Calu3 (cell line): Measurements from ENCODE around the gene NEK6. TPM values are rescaled to one million over a fixed set of nuclear protein-coding genes. Genes with fewer than 3 reads are reported as not detected.

Source experiments
- BruUV-seq: library from RNA; stranded (reverse); fragments of 400-500 nt; replicated peaks from 2 replicates; lab custom pipeline; 2021; lab: Mats Ljungman, UMichigan
- CTCF ChIA-PET: fragments of 300-600 bp; sonication (Branson Sonifier 250); formaldehyde crosslinking; loops from one replicate; lab custom pipeline; 2022; ENCODE audit warnings: antibody characterized with exemption; lab: Charles Lee
- DNase-seq: peaks from one replicate; pipeline ENCODE4 v3.0.0; 2022
- H3K27ac Mint-ChIP-seq: one replicate; pipeline ENCODE4 v1.8.0; 2022; ENCODE audit warnings: mixed read lengths; ENCODE audit not compliant: unreplicated experiment
- H3K27me3 Mint-ChIP-seq: one replicate; pipeline ENCODE4 v1.8.0; 2022; ENCODE audit warnings: mixed read lengths; ENCODE audit not compliant: unreplicated experiment
- H3K36me3 Mint-ChIP-seq: one replicate; pipeline ENCODE4 v1.8.0; 2022; ENCODE audit warnings: mild to moderate bottlenecking, moderate library complexity, mixed read lengths; ENCODE audit not compliant: insufficient read depth, unreplicated experiment
- H3K4me1 Mint-ChIP-seq: one replicate; pipeline ENCODE4 v1.8.0; 2022; ENCODE audit warnings: mild to moderate bottlenecking, low read depth, mixed read lengths; ENCODE audit not compliant: unreplicated experiment
- H3K4me3 Mint-ChIP-seq: one replicate; pipeline ENCODE4 v1.8.0; 2022; ENCODE audit warnings: mild to moderate bottlenecking, low read depth, moderate library complexity, mixed read lengths; ENCODE audit not compliant: unreplicated experiment
- H3K9me3 Mint-ChIP-seq: one replicate; pipeline ENCODE4 v1.8.0; 2022; ENCODE audit warnings: low read depth, mixed read lengths; ENCODE audit not compliant: unreplicated experiment
- intact Hi-C: fragments of 100-400 bp; cut with micrococcal nuclease; formaldehyde crosslinking; loops from one replicate; pipeline ENCODE4 v1.10.0; 2022; ENCODE audit not compliant: unreplicated experiment
- total RNA-seq: library from RNA; stranded (reverse); gene quantifications from 2 replicates; pipeline ENCODE4 v1.2.3, GENCODE V29; 2022
- TF ChIP-seq, protein P1 (sequence below): fragments of 200-600 bp; IDR thresholded peaks from one replicate; pipeline ENCODE4 v1.8.0; 2022; ENCODE audit warnings: antibody characterized with exemption; ENCODE audit not compliant: unreplicated experiment

Gene NEK6
- total RNA-seq, 1 experiment from 2014 or later = 43.0 TPM

- H3K27me3 Mint-ChIP-seq = no peaks in the 10 kb centered on the region
- no peak overlapping the region for H3K4me3 Mint-ChIP-seq
- CTCF ChIA-PET = no interaction called here
- no TSS peak for BruUV-seq
- H3K9me3 Mint-ChIP-seq = no peaks in the 10 kb centered on the region
- TF ChIP-seq, protein P1, sequence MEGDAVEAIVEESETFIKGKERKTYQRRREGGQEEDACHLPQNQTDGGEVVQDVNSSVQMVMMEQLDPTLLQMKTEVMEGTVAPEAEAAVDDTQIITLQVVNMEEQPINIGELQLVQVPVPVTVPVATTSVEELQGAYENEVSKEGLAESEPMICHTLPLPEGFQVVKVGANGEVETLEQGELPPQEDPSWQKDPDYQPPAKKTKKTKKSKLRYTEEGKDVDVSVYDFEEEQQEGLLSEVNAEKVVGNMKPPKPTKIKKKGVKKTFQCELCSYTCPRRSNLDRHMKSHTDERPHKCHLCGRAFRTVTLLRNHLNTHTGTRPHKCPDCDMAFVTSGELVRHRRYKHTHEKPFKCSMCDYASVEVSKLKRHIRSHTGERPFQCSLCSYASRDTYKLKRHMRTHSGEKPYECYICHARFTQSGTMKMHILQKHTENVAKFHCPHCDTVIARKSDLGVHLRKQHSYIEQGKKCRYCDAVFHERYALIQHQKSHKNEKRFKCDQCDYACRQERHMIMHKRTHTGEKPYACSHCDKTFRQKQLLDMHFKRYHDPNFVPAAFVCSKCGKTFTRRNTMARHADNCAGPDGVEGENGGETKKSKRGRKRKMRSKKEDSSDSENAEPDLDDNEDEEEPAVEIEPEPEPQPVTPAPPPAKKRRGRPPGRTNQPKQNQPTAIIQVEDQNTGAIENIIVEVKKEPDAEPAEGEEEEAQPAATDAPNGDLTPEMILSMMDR = no peak
- DNase-seq = no peak
- intact Hi-C loops = no loop called here
- no peak overlapping the region for H3K27ac Mint-ChIP-seq
- H3K4me1 Mint-ChIP-seq = peaks cover 25% of the 10 kb centered on the region
- no peaks in the 10 kb centered on the region for H3K36me3 Mint-ChIP-seq
Observed at GRCh38 chr9:124210697-124211096, 47.1 kb upstream of the NEK6 start.

GRCh38 chr9:124212381-124213050 is 45.2 kb upstream of the NEK6 start:
- intact Hi-C loops = no loop called here
- Mint-ChIP-seq H3K27me3 (no peaks in the 10 kb centered on the region), H3K4me1 (peaks cover 12% of the 10 kb centered on the region), H3K27ac (no peak overlapping the region), H3K36me3 (no peaks in the 10 kb centered on the region), H3K9me3 (no peaks in the 10 kb centered on the region), H3K4me3 (no peak overlapping the region)
- TF ChIP-seq, protein P1 = no peak
- CTCF ChIA-PET = interaction anchor here (0.6 kb wide), 1 partner anchor 22 kb away, joined by 6 read pairs; no protein-coding TSS in a partner anchor
- DNase-seq = no peak
- BruUV-seq = no TSS peak

DNA sequence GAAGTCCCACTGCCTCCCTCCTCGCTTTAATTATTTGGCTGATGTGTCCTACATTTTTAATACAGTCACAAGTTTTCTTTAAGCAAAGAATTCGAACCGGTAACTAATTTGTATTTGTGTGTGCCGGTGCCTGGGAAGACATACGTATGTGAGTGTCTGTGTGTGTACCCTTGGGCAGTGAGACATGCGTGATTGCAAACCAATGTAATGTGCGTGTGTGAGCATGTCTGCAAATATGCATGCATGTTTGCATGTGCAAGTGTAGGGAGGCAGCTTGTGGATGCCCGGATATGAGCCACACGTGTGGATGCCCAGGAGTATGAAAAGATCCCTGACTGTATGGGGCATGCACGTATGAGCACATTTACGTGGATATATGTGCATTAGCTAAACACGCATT is 44.4 kb upstream of the NEK6 start:
- CTCF ChIA-PET = interaction anchor here (0.6 kb wide), 1 partner anchor 23 kb away, joined by 6 read pairs; no protein-coding TSS in a partner anchor
- Mint-ChIP-seq H3K9me3 (no peaks in the 10 kb centered on the region), H3K4me1 (peaks cover 9% of the 10 kb centered on the region), H3K27me3 (no peaks in the 10 kb centered on the region), H3K36me3 (no peaks in the 10 kb centered on the region), H3K4me3 (no peak overlapping the region), H3K27ac (no peak overlapping the region)
- BruUV-seq = no TSS peak
- DNase-seq = no peak
- TF ChIP-seq, protein P1 = no peak
- intact Hi-C loops = no loop called here

DNA sequence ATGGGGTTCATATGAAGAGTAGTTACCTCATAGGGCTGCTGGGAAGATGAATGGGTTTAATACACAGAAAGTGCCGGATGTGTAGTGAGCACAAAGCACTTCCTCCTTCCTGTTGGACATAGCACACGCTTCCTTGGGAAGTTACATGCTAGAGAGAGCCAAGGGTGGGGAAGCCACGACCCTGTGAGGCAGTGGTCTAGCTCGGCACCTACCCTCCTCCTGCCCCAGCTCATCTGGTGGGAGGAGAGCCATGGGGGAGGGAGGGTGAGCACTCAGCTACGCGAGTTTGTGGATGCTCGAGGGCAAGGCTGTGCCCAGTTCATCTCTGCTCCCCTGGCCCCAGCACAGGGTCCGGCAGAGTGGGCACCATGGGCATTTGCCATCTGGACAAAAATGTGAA is 43.6 kb upstream of the NEK6 start:
- Mint-ChIP-seq H3K27ac (no peak overlapping the region), H3K9me3 (no peaks in the 10 kb centered on the region)

More for the DNA sequence above, 43.6 kb upstream of the NEK6 start:
- CTCF ChIA-PET = no interaction called here
- no TSS peak for BruUV-seq
- Mint-ChIP-seq H3K4me3 (no peak overlapping the region), H3K27me3 (no peaks in the 10 kb centered on the region), H3K4me1 (peaks cover 9% of the 10 kb centered on the region), H3K36me3 (no peaks in the 10 kb centered on the region)
- no peak for DNase-seq
- intact Hi-C loops = no loop called here
- TF ChIP-seq, protein P1 = no peak
